ENCODE data around the gene ANO9.
"Not testable (repeated sequence)": the region's sequence is repeated elsewhere in the genome, so short reads cannot be mapped to it uniquely, and the experiment has no call there.

The ANO9 gene

DNA sequence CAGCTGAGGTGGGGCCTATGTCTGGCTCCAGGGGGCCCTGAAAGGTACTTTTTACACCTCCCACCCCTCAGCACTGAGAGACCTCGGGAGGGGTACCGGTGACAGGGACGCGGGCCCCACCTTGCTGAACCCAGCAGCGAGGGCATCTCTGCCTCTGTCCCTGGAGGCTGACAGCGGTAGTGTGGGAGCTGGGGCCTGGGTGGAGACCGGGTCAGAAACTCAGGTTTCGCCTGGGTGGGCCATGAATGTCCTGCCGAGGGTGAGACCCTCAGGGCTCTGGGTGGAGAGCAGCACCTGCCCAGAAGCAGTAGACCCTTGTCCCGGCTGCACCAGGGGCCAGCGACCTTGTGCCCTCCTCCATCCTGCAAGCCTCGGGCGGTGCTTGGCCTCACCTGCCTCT, 30.5 kb upstream of the ANO9 start:
- no peak overlapping the region for H3K4me3 ChIP-seq (ENCODE audit: low read depth, low read length)
- H3K79me2 ChIP-seq (ENCODE audit: control insufficient read depth, insufficient read depth, low read length, unreplicated experiment) = peaks cover 35% of the 10 kb centered on the region
- H3K36me3 ChIP-seq (ENCODE audit: insufficient read depth, low read length) = peaks cover 7% of the 10 kb centered on the region; the same call in 1 of the 2 replicates
- no peak overlapping the region for H2AFZ ChIP-seq (ENCODE audit: low read length, unreplicated experiment)
- H3K4me1 ChIP-seq (ENCODE audit: control insufficient read depth, insufficient read depth, low read length, unreplicated experiment) = peaks cover 11% of the 10 kb centered on the region
- no peak overlapping the region for H3K27ac ChIP-seq (ENCODE audit: low read depth, low read length)
- no peaks in the 10 kb centered on the region for H3K27me3 ChIP-seq (ENCODE audit: insufficient read depth, low read length)

GRCh38 chr11:471468-472145, 29.8 kb upstream of the ANO9 start:
- Histone ChIP-seq H3K27ac (ENCODE audit: low read depth, low read length) (no peak overlapping the region), H3K79me2 (ENCODE audit: control insufficient read depth, insufficient read depth, low read length, unreplicated experiment) (peaks cover 31% of the 10 kb centered on the region), H2AFZ (ENCODE audit: low read length, unreplicated experiment) (no peak overlapping the region), H3K27me3 (ENCODE audit: insufficient read depth, low read length) (no peaks in the 10 kb centered on the region), H3K36me3 (ENCODE audit: insufficient read depth, low read length) (peaks cover 7% of the 10 kb centered on the region; the same call in 1 of the 2 replicates), H3K4me1 (ENCODE audit: control insufficient read depth, insufficient read depth, low read length, unreplicated experiment) (peaks cover 11% of the 10 kb centered on the region), H3K4me3 (ENCODE audit: low read depth, low read length) (no peak overlapping the region)

DNA sequence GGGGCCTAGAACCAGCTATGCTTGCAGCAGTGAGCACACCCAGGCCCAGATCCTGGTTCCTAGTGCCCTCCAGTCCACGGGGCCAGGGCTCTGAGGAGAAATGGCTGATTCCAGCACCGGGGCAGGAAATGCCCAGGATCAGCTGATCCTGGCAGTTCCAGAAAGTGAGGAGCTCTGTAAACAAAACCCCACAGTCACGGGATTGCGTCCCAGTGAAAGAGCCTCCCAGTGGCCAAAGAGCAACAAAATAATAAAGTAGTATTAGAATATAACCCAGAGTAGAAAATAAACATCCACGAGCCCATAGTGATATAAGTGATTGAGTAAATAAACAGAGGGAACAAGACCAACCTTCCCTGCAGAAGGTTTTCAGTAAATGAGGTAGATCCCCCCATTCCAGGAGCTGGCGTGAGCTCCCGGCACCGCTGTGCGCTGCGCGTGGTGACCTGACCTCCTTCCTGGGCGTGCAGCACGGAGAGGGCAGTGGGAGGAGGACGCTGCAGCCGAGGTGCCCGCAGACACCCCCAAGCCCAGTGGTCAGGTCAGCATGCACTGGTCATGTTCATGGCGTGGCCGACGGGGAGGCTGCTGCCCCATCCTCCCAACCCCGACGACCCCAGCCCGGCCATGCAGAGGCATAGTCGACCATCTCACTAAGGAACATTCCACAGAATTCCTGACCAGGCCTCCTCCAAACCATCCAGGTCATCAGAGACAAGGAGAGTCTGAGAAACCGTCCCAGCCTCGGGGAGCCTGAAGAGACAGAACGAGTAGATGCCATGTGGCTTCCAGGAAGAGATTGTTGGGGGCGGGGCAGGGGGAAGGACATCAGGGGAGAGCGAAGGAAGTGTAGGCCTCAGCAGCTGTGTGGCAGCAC, 28.1 kb upstream of the ANO9 start:
- Histone ChIP-seq H3K36me3 (ENCODE audit: insufficient read depth, low read length) (peaks cover 4% of the 10 kb centered on the region; the same call in 1 of the 2 replicates), H3K27ac (ENCODE audit: low read depth, low read length) (peak overlapping the region; percentile 64), H3K27me3 (ENCODE audit: insufficient read depth, low read length) (no peaks in the 10 kb centered on the region), H3K79me2 (ENCODE audit: control insufficient read depth, insufficient read depth, low read length, unreplicated experiment) (peaks cover 26% of the 10 kb centered on the region), H2AFZ (ENCODE audit: low read length, unreplicated experiment) (peak overlapping the region; percentile 84), H3K4me3 (ENCODE audit: low read depth, low read length) (peak overlapping the region; percentile 66), H3K4me1 (ENCODE audit: control insufficient read depth, insufficient read depth, low read length, unreplicated experiment) (peaks cover 11% of the 10 kb centered on the region)

- Histone ChIP-seq H3K4me1 (ENCODE audit: control insufficient read depth, insufficient read depth, low read length, unreplicated experiment) (peaks cover 11% of the 10 kb centered on the region), H3K4me3 (ENCODE audit: low read depth, low read length) (peak overlapping the region; percentile 66), H3K79me2 (ENCODE audit: control insufficient read depth, insufficient read depth, low read length, unreplicated experiment) (peaks cover 23% of the 10 kb centered on the region), H2AFZ (ENCODE audit: low read length, unreplicated experiment) (peak overlapping the region; percentile 84), H3K27ac (ENCODE audit: low read depth, low read length) (peak overlapping the region; percentile 64)
- H3K36me3 ChIP-seq (ENCODE audit: insufficient read depth, low read length); H3K27me3 ChIP-seq (ENCODE audit: insufficient read depth, low read length): not testable (repeated sequence)
Measured at GRCh38 chr11:469026-469683, 27.3 kb upstream of the ANO9 start.

GRCh38 chr11:468493-468892, 26.7 kb upstream of the ANO9 start:
- peaks cover 11% of the 10 kb centered on the region for H3K4me1 ChIP-seq (ENCODE audit: control insufficient read depth, insufficient read depth, low read length, unreplicated experiment)
- no peak overlapping the region for H3K4me3 ChIP-seq (ENCODE audit: low read depth, low read length)
- no peaks in the 10 kb centered on the region for H3K36me3 ChIP-seq (ENCODE audit: insufficient read depth, low read length)
- H2AFZ ChIP-seq (ENCODE audit: low read length, unreplicated experiment) = no peak overlapping the region
- H3K79me2 ChIP-seq (ENCODE audit: control insufficient read depth, insufficient read depth, low read length, unreplicated experiment) = peaks cover 20% of the 10 kb centered on the region
- H3K27ac ChIP-seq (ENCODE audit: low read depth, low read length) = no peak overlapping the region
- no peaks in the 10 kb centered on the region for H3K27me3 ChIP-seq (ENCODE audit: insufficient read depth, low read length)

- Histone ChIP-seq H3K79me2 (ENCODE audit: control insufficient read depth, insufficient read depth, low read length, unreplicated experiment) (peaks cover 16% of the 10 kb centered on the region), H2AFZ (ENCODE audit: low read length, unreplicated experiment) (no peak overlapping the region), H3K27me3 (ENCODE audit: insufficient read depth, low read length) (no peaks in the 10 kb centered on the region), H3K36me3 (ENCODE audit: insufficient read depth, low read length) (no peaks in the 10 kb centered on the region), H3K4me3 (ENCODE audit: low read depth, low read length) (no peak overlapping the region), H3K4me1 (ENCODE audit: control insufficient read depth, insufficient read depth, low read length, unreplicated experiment) (peaks cover 11% of the 10 kb centered on the region), H3K27ac (ENCODE audit: low read depth, low read length) (no peak overlapping the region)
Measured at GRCh38 chr11:468036-468435, 26.2 kb upstream of the ANO9 start.

- Histone ChIP-seq H3K4me3 (ENCODE audit: low read depth, low read length) (no peak overlapping the region), H3K79me2 (ENCODE audit: control insufficient read depth, insufficient read depth, low read length, unreplicated experiment) (peaks cover 2% of the 10 kb centered on the region), H3K4me1 (ENCODE audit: control insufficient read depth, insufficient read depth, low read length, unreplicated experiment) (peaks cover 11% of the 10 kb centered on the region), H3K27ac (ENCODE audit: low read depth, low read length) (no peak overlapping the region), H3K27me3 (ENCODE audit: insufficient read depth, low read length) (no peaks in the 10 kb centered on the region), H2AFZ (ENCODE audit: low read length, unreplicated experiment) (no peak overlapping the region), H3K36me3 (ENCODE audit: insufficient read depth, low read length) (no peaks in the 10 kb centered on the region)
Measured at GRCh38 chr11:465896-466530, 24.2 kb upstream of the ANO9 start.

GRCh38 chr11:464316-464715, 22.5 kb upstream of the ANO9 start:
- Histone ChIP-seq H3K27me3 (ENCODE audit: insufficient read depth, low read length) (no peaks in the 10 kb centered on the region), H3K27ac (ENCODE audit: low read depth, low read length) (no peak overlapping the region), H3K4me1 (ENCODE audit: control insufficient read depth, insufficient read depth, low read length, unreplicated experiment) (peaks cover 1% of the 10 kb centered on the region), H3K79me2 (ENCODE audit: control insufficient read depth, insufficient read depth, low read length, unreplicated experiment) (no peaks in the 10 kb centered on the region), H3K36me3 (ENCODE audit: insufficient read depth, low read length) (no peaks in the 10 kb centered on the region), H2AFZ (ENCODE audit: low read length, unreplicated experiment) (no peak overlapping the region), H3K4me3 (ENCODE audit: low read depth, low read length) (no peak overlapping the region)

DNA sequence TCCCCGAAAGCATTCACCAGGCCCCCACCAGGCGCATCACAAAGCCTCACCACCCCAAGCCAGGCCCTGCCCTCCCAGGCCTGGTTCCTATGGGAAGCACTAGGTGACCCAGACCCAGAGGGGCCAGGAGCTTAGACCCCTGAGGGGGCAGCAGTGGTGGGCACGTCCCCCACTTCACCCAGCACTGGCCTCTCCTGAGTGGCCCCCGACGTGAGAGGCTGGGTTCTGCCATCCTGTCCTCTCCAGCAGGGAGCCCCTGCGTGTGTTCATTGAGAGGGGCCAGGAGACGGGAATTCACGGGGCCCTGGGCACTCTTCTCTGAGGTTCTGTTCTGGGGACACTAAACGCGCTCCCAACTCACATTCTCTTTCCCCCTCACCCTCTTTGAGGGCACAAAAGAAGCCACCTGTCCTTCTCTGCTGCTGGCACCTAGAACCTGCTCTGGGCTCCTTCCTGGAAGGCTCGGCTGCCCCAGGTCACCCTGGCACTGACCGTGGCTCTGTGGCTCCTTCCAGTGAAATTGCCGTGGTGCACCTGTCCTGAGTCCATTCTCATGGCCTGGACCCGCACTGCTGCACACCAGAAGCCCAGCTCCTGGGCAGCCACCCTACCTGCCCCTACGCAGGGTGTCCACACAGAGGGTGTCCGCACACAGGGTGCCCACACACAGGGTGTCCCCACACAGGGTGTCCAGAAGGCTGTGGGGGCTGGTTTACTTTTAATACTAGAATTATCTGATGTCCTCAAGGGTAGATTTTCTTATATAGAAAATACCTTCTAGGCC, 20.5 kb upstream of the ANO9 start:
- no peaks in the 10 kb centered on the region for H3K36me3 ChIP-seq (ENCODE audit: insufficient read depth, low read length)
- no peak overlapping the region for H2AFZ ChIP-seq (ENCODE audit: low read length, unreplicated experiment)
- H3K27ac ChIP-seq (ENCODE audit: low read depth, low read length) = no peak overlapping the region
- peaks cover 6% of the 10 kb centered on the region for H3K79me2 ChIP-seq (ENCODE audit: control insufficient read depth, insufficient read depth, low read length, unreplicated experiment)
- H3K4me3 ChIP-seq (ENCODE audit: low read depth, low read length) = no peak overlapping the region
- H3K27me3 ChIP-seq (ENCODE audit: insufficient read depth, low read length) = no peaks in the 10 kb centered on the region
- H3K4me1 ChIP-seq (ENCODE audit: control insufficient read depth, insufficient read depth, low read length, unreplicated experiment) = no peaks in the 10 kb centered on the region

DNA sequence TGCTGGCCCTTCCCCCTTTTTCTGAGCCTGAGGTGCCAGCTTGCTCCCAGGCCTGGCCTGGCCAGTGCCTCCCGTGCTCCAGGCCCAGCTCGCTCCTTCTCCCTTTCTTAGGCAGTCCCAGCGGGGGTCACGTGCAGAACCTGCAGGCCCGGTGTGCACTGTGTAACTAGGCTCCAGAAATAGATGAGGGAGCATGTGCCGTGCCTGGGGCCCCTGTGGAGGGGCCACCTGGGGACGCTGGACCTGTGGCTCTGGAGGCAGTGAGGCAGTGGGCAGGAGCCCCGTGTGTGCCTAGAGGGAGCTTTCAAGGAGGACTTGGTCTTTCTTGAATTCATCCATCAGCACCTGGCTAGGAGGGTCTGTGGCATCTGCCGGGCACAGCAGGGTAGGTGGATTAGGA, 19.8 kb upstream of the ANO9 start:
- H3K79me2 ChIP-seq (ENCODE audit: control insufficient read depth, insufficient read depth, low read length, unreplicated experiment) = peaks cover 10% of the 10 kb centered on the region
- no peaks in the 10 kb centered on the region for H3K36me3 ChIP-seq (ENCODE audit: insufficient read depth, low read length)
- H3K4me1 ChIP-seq (ENCODE audit: control insufficient read depth, insufficient read depth, low read length, unreplicated experiment) = no peaks in the 10 kb centered on the region
- H3K4me3 ChIP-seq (ENCODE audit: low read depth, low read length) = no peak overlapping the region
- no peak overlapping the region for H3K27ac ChIP-seq (ENCODE audit: low read depth, low read length)
- H3K27me3 ChIP-seq (ENCODE audit: insufficient read depth, low read length) = no peaks in the 10 kb centered on the region
- no peak overlapping the region for H2AFZ ChIP-seq (ENCODE audit: low read length, unreplicated experiment)

Data from ACC112 (cell line).